HG02852 (cell line): ENCODE measurements around the gene LGALS9.
"Not testable (repeated sequence)": the region's sequence is repeated elsewhere in the genome, so short reads cannot be mapped to it uniquely, and the experiment has no call there.

Experiments used
- ATAC-seq: cut with Tn5 transposase; IDR thresholded peaks from one replicate; pipeline ENCODE4 v1.9.1; 2021; ENCODE audit warnings: mild to moderate bottlenecking, moderate library complexity; ENCODE audit not compliant: unreplicated experiment

The LGALS9 gene

GRCh38 chr17:27670791-27671590 lies 40.0 kb downstream of the LGALS9 start:
- ATAC-seq, result no peak

- ATAC-seq, result no peak
Observed at GRCh38 chr17:27671591-27671910, 40.6 kb downstream of the LGALS9 start.

- ATAC-seq, result not testable (repeated sequence)
Observed at GRCh38 chr17:27671977-27672480, 41.0 kb downstream of the LGALS9 start.

- no peak for ATAC-seq
Observed at GRCh38 chr17:27674335-27674734, 43.3 kb downstream of the LGALS9 start.

GRCh38 chr17:27677191-27677590 lies 46.2 kb downstream of the LGALS9 start:
- ATAC-seq, result no peak

- not testable (repeated sequence) for ATAC-seq
Observed at GRCh38 chr17:27686322-27686721, 55.3 kb downstream of the LGALS9 start.

- no peak for ATAC-seq
Observed at GRCh38 chr17:27690882-27691281, 59.9 kb downstream of the LGALS9 start.

- ATAC-seq, result not testable (repeated sequence)
Observed at GRCh38 chr17:27695254-27695814, 64.3 kb downstream of the LGALS9 start.
